ENCODE results near the gene UNC80. TPM values are rescaled to one million over a fixed set of nuclear protein-coding genes. Genes with fewer than 3 reads are reported as not detected.

UNC80 gene
- total and polyA plus RNA-seq, 2 of the 13 experiments (the other 11 are each of a cell fraction or from before 2014, with no cell fraction given) = not detected

GRCh38 chr2:209900638-209901037 lies 129.0 kb downstream of the UNC80 start (continued):
- TF ChIP-seq HNF1A (IDR thresholded peaks at IDR 0.05; ENCODE audit: low read depth) (no peak), HNF1A (CRISPR knock-in tag; IDR thresholded peaks at IDR 0.05; ENCODE audit: borderline replicate concordance) (no peak), MATR3 (CRISPR knock-in tag; IDR thresholded peaks at IDR 0.05) (no peak), ZNF484 (CRISPR knock-in tag; IDR thresholded peaks at IDR 0.05; ENCODE audit: borderline replicate concordance, low read depth) (no peak), NFYC (CRISPR knock-in tag; IDR thresholded peaks at IDR 0.05) (no peak), REL (CRISPR knock-in tag; conservative IDR thresholded peaks at IDR 0.05) (no peak), LRRFIP1 (CRISPR knock-in tag; conservative IDR thresholded peaks at IDR 0.05) (no peak)
- TF ChIP-seq, protein P1, sequence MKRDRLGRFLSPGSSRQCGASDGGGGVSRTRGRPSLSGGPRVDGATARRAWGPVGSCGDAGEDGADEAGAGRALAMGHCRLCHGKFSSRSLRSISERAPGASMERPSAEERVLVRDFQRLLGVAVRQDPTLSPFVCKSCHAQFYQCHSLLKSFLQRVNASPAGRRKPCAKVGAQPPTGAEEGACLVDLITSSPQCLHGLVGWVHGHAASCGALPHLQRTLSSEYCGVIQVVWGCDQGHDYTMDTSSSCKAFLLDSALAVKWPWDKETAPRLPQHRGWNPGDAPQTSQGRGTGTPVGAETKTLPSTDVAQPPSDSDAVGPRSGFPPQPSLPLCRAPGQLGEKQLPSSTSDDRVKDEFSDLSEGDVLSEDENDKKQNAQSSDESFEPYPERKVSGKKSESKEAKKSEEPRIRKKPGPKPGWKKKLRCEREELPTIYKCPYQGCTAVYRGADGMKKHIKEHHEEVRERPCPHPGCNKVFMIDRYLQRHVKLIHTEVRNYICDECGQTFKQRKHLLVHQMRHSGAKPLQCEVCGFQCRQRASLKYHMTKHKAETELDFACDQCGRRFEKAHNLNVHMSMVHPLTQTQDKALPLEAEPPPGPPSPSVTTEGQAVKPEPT (CRISPR knock-in tag; IDR thresholded peaks at IDR 0.05; ENCODE audit: low read depth) = no peak
